Activated CD8-positive, alpha-beta T cell treated with anti-CD3 and anti-CD28 coated beads for 36 hours (primary cell): Measurements from ENCODE around the gene RPH3AL. TPM values are rescaled to one million over a fixed set of nuclear protein-coding genes. Genes with fewer than 3 reads are reported as not detected.

Experiments used
- ATAC-seq: fragments of 200-7000 bp; cut with Tn5 transposase; one replicate; pipeline ENCODE4 v1.10.0; 2021; ENCODE audit warnings: mild to moderate bottlenecking, moderate library complexity
- CTCF ChIA-PET: fragments of 350-600 bp; sonication (Branson Sonifier 250); formaldehyde crosslinking; loops from one replicate; lab custom pipeline; 2021; ENCODE audit warnings: antibody characterized with exemption; lab: Charles Lee
- POLR2A ChIA-PET: fragments of 350-600 bp; sonication (Branson Sonifier 250); formaldehyde crosslinking; loops from one replicate; lab custom pipeline; 2021; ENCODE audit warnings: antibody characterized with exemption; lab: Charles Lee
- DNase-seq: peaks from one replicate; pipeline ENCODE4 v3.0.0-alpha.2; 2020
- H3K27ac Mint-ChIP-seq: one replicate; pipeline ENCODE4 v1.8.0; 2021; ENCODE audit warnings: mild to moderate bottlenecking, mixed read lengths
- H3K27me3 Mint-ChIP-seq: one replicate; pipeline ENCODE4 v1.8.0; 2021; ENCODE audit warnings: mixed read lengths
- H3K36me3 Mint-ChIP-seq: one replicate; pipeline ENCODE4 v1.8.0; 2021; ENCODE audit warnings: low read depth, mixed read lengths
- H3K4me1 Mint-ChIP-seq: one replicate; pipeline ENCODE4 v1.8.0; 2021; ENCODE audit warnings: low read depth, mixed read lengths
- H3K4me3 Mint-ChIP-seq: one replicate; pipeline ENCODE4 v1.8.0; 2021; ENCODE audit warnings: mild to moderate bottlenecking, moderate library complexity, mixed read lengths
- H3K9me3 Mint-ChIP-seq: one replicate; pipeline ENCODE4 v1.8.0; 2021; ENCODE audit warnings: mixed read lengths
- CTCF ChIP-seq: fragments of 200-600 bp; IDR thresholded peaks from one replicate; pipeline ENCODE4 v1.8.0; 2022; ENCODE audit warnings: antibody characterized with exemption, mild to moderate bottlenecking
- intact Hi-C: fragments of 100-400 bp; cut with micrococcal nuclease; formaldehyde crosslinking; loops from one replicate; pipeline ENCODE4 v1.10.0; 2022
- total RNA-seq, 2 experiments: library from RNA; stranded (reverse); gene quantifications; one replicate each; pipeline ENCODE4 v1.2.3, GENCODE V29; 2021

RPH3AL gene
- total RNA-seq, 2 experiments from 2014 or later = 0.72 to 1.1 TPM

GRCh38 chr17:302300-302698 is 50.3 kb downstream of the RPH3AL start:
- Mint-ChIP-seq H3K27ac (no peak overlapping the region), H3K9me3 (no peaks in the 10 kb centered on the region), H3K4me3 (no peak overlapping the region), H3K27me3 (no peaks in the 10 kb centered on the region), H3K4me1 (no peaks in the 10 kb centered on the region), H3K36me3 (no peaks in the 10 kb centered on the region)
- DNase-seq = no peak
- intact Hi-C loops = no loop called here
- ChIA-PET POLR2A (no interaction called here), CTCF (interaction anchor here (1.1 kb wide), 1 partner anchor 52 kb away, joined by 3 read pairs; no protein-coding TSS in a partner anchor)
- no peak for TF ChIP-seq CTCF
- ATAC-seq = no peak

DNA sequence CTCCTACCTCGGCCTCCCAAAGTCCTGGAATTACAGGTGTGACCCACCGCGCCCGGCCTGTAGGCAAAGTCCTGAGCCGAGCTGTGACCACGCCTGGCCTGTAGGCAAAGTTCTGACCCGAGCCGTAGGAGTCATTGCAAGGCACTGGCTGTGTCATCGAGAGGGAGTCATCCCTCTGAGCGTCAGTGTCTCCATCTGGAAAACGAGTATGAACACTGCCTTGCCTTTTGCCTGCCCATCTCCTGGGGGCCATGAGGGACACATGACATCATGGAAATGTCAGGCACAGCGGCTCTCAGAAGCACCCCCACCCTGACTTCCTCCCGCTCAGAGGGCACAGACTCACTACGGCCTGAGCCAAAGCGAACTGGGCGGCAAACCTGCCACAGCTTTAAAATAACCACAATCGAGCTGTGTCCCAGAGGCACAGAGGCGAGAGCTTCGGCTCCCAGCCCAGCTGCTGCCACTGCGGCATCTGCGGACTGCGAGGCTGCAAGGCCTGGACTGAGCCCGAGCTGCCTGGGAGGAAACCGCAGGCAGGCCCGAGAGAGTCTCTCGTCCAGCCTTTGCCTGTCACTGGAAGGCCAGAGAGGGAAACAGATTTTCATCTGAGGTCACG is 50.8 kb downstream of the RPH3AL start:
- ChIA-PET POLR2A (no interaction called here), CTCF (no interaction called here)
- DNase-seq (no peak), ATAC-seq (no peak)
- Mint-ChIP-seq H3K36me3 (no peaks in the 10 kb centered on the region), H3K4me3 (no peak overlapping the region), H3K27me3 (no peaks in the 10 kb centered on the region), H3K9me3 (no peaks in the 10 kb centered on the region), H3K4me1 (no peaks in the 10 kb centered on the region), H3K27ac (no peak overlapping the region)
- intact Hi-C loops = no loop called here
- TF ChIP-seq CTCF = no peak

DNA sequence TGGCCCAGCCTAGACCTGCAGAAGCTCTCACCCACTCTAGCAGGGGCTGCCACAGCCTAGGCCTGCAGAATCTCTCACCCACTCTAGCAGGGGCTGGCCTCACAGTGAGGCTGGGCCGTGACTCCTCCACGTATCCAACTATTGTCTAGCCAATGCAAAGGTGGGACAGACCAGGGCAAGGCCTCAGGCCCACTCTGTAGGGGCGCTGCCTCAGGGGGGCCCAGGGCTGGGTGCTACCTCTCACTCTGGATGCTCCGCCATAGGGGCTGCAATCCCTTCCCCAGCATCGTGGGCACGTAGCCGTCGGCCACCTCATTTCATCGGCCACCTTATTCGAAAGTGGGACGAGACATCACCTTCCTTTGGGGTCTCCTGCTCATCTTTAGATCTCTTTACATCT is 51.7 kb downstream of the RPH3AL start:
- intact Hi-C loops = no loop called here
- Mint-ChIP-seq H3K27me3 (no peaks in the 10 kb centered on the region), H3K9me3 (no peaks in the 10 kb centered on the region), H3K27ac (no peak overlapping the region), H3K36me3 (no peaks in the 10 kb centered on the region), H3K4me3 (no peak overlapping the region), H3K4me1 (no peaks in the 10 kb centered on the region)
- ChIA-PET CTCF (no interaction called here), POLR2A (no interaction called here)
- ATAC-seq (no peak), DNase-seq (no peak)
- no peak for TF ChIP-seq CTCF

GRCh38 chr17:299546-299945 is 53.1 kb downstream of the RPH3AL start:
- ChIA-PET CTCF (no interaction called here), POLR2A (no interaction called here)
- intact Hi-C loops = no loop called here
- Mint-ChIP-seq H3K9me3 (no peaks in the 10 kb centered on the region), H3K27me3 (no peaks in the 10 kb centered on the region), H3K36me3 (no peaks in the 10 kb centered on the region), H3K27ac (no peak overlapping the region), H3K4me3 (no peak overlapping the region), H3K4me1 (no peaks in the 10 kb centered on the region)
- DNase-seq (no peak), ATAC-seq (no peak)
- TF ChIP-seq CTCF = no peak

DNA sequence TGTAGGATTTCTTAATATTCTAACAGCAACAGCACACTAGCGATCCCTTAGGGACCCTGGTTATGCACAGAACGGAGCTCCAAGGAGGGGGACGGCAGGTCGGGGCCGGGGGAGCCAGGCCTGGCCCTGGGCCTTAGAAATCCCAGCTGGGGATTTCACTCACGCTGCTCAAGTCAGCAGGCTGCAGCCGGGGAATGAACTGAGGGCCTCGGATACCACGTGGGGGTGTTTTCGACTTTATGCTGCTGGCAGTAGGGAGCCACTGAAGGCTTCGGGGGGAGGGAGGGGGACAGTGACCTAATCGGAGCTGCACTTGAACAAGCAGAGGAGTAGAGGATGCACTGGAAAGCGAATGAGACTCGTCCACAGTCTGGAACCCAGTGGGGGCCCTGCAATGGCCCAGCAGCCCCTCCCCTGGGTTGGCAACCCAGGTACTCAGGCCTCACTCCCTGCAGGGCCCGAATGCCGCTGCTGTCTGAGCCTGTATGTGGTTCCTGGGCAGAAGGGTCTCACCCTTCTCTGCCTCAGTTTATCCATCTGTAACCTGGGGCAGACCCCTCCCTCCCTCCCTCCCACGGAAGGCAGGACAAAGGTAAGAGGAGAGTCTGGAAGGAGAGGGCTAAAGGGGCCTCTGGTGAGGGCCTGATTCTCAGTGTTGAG is 53.7 kb downstream of the RPH3AL start:
- no peak for DNase-seq
- H3K4me1 Mint-ChIP-seq = no peaks in the 10 kb centered on the region
- no peaks in the 10 kb centered on the region for H3K9me3 Mint-ChIP-seq
- ChIA-PET CTCF (no interaction called here), POLR2A (no interaction called here)
- H3K36me3 Mint-ChIP-seq = no peaks in the 10 kb centered on the region
- no peak for ATAC-seq
- intact Hi-C loops = no loop called here
- no peak overlapping the region for H3K4me3 Mint-ChIP-seq
- no peak overlapping the region for H3K27ac Mint-ChIP-seq
- no peak for TF ChIP-seq CTCF
- no peaks in the 10 kb centered on the region for H3K27me3 Mint-ChIP-seq
